GM19193 (cell line): ENCODE results near the gene MED25.

Experiments used
- POLR2A ChIP-seq: IDR thresholded peaks from 4 replicates; pipeline ENCODE4 v1.6.1; 2011; ENCODE audit not compliant: insufficient read depth, insufficient read length; ENCODE audit errors: extremely low read depth

The MED25 gene

GRCh38 chr19:49790866-49791265 lies 27.2 kb upstream of the MED25 start:
- TF ChIP-seq POLR2A, result no peak

GRCh38 chr19:49791776-49792445 lies 26.2 kb upstream of the MED25 start:
- no peak for TF ChIP-seq POLR2A

- TF ChIP-seq POLR2A, result no peak
These were observed 25.1 kb upstream of the MED25 start for GRCh38 chr19:49792829-49793560.

DNA sequence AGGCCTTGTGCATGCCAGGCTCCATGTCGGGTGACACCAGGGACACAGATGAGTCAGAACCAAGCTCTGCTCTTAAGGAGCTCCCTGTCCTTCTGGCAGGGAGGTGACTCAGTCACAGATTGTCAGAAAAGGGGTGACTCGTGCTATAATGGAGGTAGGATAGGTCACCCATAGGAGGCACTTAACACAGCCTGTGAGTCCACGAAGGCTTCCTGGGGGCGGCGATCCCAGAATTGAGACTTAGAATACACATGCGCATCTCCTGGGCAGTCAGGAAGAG lies 24.6 kb upstream of the MED25 start:
- TF ChIP-seq POLR2A, result no peak

DNA sequence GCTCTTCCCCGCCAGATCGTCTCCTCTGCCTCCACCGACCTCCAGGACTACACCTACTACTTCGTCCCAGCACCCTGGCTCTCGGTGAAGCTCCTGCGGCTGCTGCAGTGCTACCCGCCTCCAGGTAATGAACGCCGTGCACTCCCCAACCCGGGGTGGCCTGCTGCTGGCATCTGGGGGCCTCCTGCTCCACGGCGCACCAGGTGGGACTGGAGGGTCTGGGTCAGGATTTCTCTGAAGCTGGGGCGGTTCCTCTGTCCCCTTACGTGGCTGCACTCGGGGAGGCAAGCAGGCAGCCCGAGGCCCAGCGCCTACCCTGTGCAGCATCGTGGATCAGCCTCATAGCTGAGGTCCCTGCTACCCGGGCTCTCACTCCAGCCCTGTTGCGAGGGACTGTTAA lies 22.5 kb upstream of the MED25 start:
- TF ChIP-seq POLR2A, result no peak

DNA sequence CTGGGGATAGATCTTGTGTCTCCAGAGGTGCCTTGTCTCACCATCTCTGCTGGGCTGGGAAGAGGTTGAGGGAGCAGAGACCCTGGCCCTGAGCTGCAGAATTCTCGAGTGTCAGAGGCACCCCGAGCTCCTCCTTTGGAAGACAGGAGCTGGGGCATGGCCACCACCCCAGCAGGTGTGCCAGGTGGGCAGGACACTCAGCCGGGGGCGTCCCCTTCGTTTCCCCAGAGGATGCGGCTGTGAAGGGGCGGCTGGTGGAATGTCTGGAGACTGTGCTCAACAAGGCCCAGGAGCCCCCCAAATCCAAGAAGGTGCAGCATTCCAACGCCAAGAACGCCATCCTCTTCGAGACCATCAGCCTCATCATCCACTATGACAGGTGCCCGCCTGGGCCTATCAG lies 19.5 kb upstream of the MED25 start:
- no peak for TF ChIP-seq POLR2A

GRCh38 chr19:49799271-49799797 lies 18.8 kb upstream of the MED25 start:
- no peak for TF ChIP-seq POLR2A

DNA sequence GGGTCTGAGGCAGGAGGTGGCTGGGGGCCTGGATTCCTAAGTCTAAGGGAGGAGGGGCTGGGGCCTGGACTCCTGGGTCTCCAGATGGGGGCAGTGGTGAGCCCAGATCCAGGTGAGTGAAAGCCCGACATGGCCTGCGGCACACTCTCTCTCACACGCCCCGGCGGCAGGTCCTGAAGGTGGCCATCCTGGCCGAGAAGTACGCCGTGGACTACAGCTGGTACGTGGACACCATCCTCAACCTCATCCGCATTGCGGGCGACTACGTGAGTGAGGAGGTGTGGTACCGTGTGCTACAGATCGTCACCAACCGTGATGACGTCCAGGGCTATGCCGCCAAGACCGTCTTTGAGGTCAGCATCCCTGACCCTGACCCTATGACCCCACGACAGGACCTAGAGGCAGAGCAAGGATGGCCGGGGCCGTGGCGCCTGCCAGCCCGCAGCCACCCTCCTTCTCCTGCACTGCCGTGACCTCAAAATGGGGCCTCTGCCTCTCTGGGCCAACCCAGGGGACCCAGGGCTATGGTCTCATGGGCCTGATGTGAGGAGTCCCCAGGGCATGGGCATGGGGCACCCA lies 18.2 kb upstream of the MED25 start:
- no peak for TF ChIP-seq POLR2A

GRCh38 chr19:49800771-49801170 lies 17.3 kb upstream of the MED25 start:
- no peak for TF ChIP-seq POLR2A

- no peak for TF ChIP-seq POLR2A
These were observed 16.6 kb upstream of the MED25 start for GRCh38 chr19:49801401-49801888.

DNA sequence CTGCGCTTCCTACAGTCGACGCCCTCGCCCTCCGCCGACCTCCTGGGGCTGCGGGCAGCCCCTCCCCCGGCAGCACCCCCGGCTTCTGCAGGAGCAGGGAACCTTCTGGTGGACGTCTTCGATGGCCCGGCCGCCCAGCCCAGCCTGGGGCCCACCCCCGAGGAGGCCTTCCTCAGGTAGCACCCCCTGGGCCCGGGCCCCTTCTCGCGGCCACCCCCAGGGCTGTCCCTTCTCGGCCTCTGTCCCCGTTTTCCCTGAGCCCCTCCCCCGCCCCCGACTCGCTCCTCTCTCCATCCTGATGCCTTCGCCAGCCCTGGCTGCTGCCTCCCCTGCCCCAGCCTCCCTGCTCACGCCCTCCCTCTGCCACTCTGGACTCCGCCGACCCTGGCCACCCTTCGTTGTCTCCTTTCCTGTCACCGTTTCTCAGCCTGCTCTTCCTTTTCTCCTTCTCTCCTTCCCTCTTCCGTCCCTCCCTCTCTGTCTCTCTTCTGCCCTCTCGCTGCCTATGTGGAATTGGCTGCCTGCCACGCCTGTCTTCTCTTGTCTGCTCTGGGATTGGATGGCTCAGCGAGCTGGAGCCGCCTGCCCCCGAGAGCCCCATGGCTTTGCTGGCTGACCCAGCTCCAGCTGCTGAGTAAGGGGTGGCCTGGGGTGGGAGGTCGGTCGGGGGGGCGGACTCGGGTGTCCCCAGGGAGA lies 16.0 kb upstream of the MED25 start:
- TF ChIP-seq POLR2A, result no peak

GRCh38 chr19:49802836-49803528 lies 15.1 kb upstream of the MED25 start:
- TF ChIP-seq POLR2A, result no peak

GRCh38 chr19:49803529-49803856 lies 14.6 kb upstream of the MED25 start:
- no peak for TF ChIP-seq POLR2A

GRCh38 chr19:49805822-49806619 lies 12.1 kb upstream of the MED25 start:
- TF ChIP-seq POLR2A, result no peak
